Tibial artery (tissue), 4 donors: ENCODE results near the gene ABCB9.
A peak's percentile ranks its signal among the peaks of the same experiment; 100 is the strongest.

Experiments
- DNase-seq, 2 donors: peaks; one replicate each; pipeline ENCODE4 v3.0.0-alpha.2; 2019
- H3K27ac ChIP-seq, 2 donors: fragments of 200-600 bp; sonication (generic) in 1 of 2; 1 replicate in 1 of 2; 2 replicates in 1 of 2; pipeline ENCODE4 v1.5.1; 2018 to 2019; ENCODE audit warnings: mild to moderate bottlenecking in 1 of 2
- H3K27me3 ChIP-seq, 2 donors: fragments of 200-600 bp; sonication (generic) in 1 of 2; one replicate each; pipeline versions ENCODE4 v1.5.1 to v1.6.0; 2016 to 2019
- H3K36me3 ChIP-seq, 3 donors: fragments of 200-600 bp; sonication (generic) in 2 of 3; one replicate each; pipeline ENCODE4 v1.5.1; 2016 to 2019; ENCODE audit warnings: mild to moderate bottlenecking in 2 of 3
- H3K4me1 ChIP-seq, 4 donors: fragments of 200-600 bp; sonication (generic) in 2 of 4; 1 replicate in 3 of 4; 2 replicates in 1 of 4; pipeline ENCODE4 v1.5.1; 2016 to 2019
- H3K4me3 ChIP-seq, 2 donors: fragments of 200-600 bp; sonication (generic) in 1 of 2; 1 replicate in 1 of 2; 2 replicates in 1 of 2; pipeline ENCODE4 v1.5.1; 2018 to 2019; ENCODE audit warnings: mild to moderate bottlenecking in 2 of 2
- H3K9me3 ChIP-seq, 3 donors: fragments of 200-600 bp; sonication (generic) in 1 of 3; one replicate each; pipeline ENCODE4 v1.5.1; 2016 to 2019
- intact Hi-C: fragments of 100-400 bp; cut with DNase I; formaldehyde crosslinking; loops from one replicate; pipeline ENCODE4 v1.15.0; 2023; ENCODE audit warnings: low total_unique reads
- TF ChIP-seq, protein P1 (sequence below), 2 experiments: fragments of 200-600 bp in 1 of 2; fragments of 450-650 bp in 1 of 2; IDR thresholded peaks; one replicate each; pipeline ENCODE4 v1.5.1; 2017 to 2019; ENCODE audit warnings: antibody characterized with exemption in 2 of 2, mild to moderate bottlenecking in 1 of 2, moderate library complexity in 1 of 2

The ABCB9 gene

DNA sequence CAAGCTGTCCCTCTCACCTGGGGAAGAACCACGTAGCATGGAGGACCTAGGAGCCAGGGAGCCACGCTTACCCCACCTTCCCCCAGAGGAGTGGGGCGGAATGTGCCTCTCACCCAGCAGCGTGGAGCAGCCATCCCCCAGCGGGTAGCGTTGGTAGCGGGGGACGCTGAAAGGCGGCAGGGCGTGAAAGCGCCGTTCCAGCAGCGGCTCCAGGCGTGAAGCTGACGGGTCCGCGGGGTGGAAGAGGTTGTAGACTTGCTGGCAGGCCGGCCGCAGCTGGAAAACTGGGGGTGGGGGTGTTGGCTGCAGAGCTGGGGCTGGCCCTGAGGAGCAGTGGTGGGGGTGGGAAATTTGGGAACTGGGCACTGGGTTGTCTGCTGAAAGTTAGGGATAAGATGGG, 26.1 kb upstream of the ABCB9 start:
- intact Hi-C loops, result no loop called here
- no peak overlapping the region for H3K27ac ChIP-seq
- peaks cover 0 to 14% (median 0%) of the 10 kb centered on the region in 4 donors for H3K4me1 ChIP-seq
- TF ChIP-seq, protein P1, sequence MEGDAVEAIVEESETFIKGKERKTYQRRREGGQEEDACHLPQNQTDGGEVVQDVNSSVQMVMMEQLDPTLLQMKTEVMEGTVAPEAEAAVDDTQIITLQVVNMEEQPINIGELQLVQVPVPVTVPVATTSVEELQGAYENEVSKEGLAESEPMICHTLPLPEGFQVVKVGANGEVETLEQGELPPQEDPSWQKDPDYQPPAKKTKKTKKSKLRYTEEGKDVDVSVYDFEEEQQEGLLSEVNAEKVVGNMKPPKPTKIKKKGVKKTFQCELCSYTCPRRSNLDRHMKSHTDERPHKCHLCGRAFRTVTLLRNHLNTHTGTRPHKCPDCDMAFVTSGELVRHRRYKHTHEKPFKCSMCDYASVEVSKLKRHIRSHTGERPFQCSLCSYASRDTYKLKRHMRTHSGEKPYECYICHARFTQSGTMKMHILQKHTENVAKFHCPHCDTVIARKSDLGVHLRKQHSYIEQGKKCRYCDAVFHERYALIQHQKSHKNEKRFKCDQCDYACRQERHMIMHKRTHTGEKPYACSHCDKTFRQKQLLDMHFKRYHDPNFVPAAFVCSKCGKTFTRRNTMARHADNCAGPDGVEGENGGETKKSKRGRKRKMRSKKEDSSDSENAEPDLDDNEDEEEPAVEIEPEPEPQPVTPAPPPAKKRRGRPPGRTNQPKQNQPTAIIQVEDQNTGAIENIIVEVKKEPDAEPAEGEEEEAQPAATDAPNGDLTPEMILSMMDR (IDR thresholded peaks at IDR 0.05), result no peak
- no peaks in the 10 kb centered on the region for H3K27me3 ChIP-seq
- no peaks in the 10 kb centered on the region for H3K9me3 ChIP-seq
- peak in 1 of 2 donors; percentile 55 for DNase-seq
- no peak overlapping the region for H3K4me3 ChIP-seq
- peaks cover 0 to 43% (median 17%) of the 10 kb centered on the region in 3 donors for H3K36me3 ChIP-seq

DNA sequence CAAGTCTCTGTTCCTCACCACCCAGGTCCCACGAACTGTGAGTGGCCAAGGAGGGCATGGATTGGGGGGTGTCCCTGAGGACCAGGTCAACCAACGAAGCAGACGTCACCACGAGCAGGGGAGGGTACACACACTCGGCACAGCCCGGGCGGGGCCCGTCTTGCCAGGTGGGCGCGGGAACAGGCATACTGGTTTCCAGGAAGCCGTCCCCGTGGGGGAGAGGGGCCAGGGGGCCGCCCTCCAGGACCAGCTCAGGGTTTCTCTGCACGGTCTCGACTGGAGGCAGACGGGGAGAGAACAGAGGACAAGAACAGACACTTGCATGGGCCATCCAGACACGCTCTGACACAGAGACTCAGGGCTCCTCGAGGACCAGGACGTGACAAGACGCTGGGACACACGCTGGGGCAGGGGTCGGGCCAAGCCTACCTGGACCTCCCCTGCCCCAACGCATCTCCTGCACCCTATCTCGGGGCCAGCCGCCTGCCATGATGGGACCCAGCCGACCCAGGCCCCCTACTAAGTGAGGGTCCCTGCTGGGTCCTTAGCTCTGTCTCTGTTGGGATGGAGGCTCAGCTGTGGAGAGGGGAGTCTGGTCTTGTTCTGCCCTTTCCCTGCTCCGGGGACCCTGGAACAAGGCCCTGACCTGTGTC, 25.5 kb upstream of the ABCB9 start:
- H3K9me3 ChIP-seq, result no peaks in the 10 kb centered on the region
- TF ChIP-seq, protein P1 (IDR thresholded peaks at IDR 0.05), result no peak
- peaks cover 0 to 14% (median 0%) of the 10 kb centered on the region in 4 donors for H3K4me1 ChIP-seq
- no peaks in the 10 kb centered on the region for H3K27me3 ChIP-seq
- no peak overlapping the region for H3K4me3 ChIP-seq
- H3K27ac ChIP-seq, result no peak overlapping the region
- peaks cover 0 to 49% (median 23%) of the 10 kb centered on the region in 3 donors for H3K36me3 ChIP-seq
- peak in 1 of 2 donors; percentile 62 for DNase-seq
- intact Hi-C loops, result no loop called here

DNA sequence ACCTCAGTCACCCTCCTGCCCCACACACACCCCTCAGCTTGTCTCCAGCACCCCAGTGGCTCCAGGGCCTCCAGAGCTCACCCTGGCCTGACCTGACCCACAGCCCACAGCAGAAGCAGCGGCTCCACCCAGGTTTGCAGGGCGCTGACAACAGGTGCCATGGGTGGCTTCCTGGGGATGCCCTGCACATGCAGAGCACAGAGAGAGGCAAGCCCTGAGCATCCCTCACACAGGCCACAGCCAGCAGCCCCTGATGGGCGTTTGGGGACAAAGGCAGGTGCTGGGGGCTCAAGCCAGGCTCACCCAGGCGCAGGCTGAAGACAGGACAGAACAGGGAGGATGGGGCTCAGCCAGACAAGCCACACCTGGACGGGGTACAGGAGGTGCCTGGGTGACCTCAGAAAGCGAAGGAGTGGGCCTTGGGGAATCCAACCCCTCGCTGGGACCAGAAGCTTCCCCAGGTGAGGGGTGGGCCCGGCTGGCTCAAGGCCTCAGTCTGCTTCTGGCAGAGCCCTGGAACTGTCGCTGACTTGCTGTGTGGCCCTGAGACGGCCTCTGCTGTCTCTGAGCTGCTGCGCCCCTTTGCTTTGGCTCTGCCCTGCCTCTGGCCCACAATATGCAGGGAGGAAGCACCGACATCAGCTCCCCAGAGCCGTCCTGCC, 24.8 kb upstream of the ABCB9 start:
- no peaks in the 10 kb centered on the region for H3K9me3 ChIP-seq
- TF ChIP-seq, protein P1 (IDR thresholded peaks at IDR 0.05), result no peak
- peaks cover 0 to 12% (median 0%) of the 10 kb centered on the region in 4 donors for H3K4me1 ChIP-seq
- H3K36me3 ChIP-seq, result peaks cover 0 to 56% (median 24%) of the 10 kb centered on the region in 3 donors
- no peaks in the 10 kb centered on the region for H3K27me3 ChIP-seq
- no peak overlapping the region for H3K27ac ChIP-seq
- intact Hi-C loops, result no loop called here
- DNase-seq, result no peak
- no peak overlapping the region for H3K4me3 ChIP-seq

DNA sequence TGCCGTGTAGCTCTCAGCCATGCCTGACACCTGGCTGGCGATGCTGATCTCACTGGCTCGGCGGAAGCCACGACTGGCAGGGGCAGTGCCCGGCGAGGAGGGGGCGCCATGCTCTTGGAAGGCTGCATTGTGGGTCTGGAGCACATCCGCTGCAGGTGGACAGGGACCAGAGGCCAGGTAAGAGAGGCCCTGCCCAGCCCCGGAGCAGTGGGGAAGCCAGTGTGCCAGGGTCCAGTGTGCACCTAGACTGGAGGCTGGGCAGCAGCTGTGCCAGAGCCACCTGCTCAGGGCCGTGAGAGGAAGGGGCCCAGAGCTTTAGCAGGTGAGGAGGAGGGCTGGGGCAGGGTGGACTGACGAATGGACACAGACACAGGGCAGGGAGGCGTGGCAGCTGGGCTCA, 24.3 kb upstream of the ABCB9 start:
- TF ChIP-seq, protein P1 (IDR thresholded peaks at IDR 0.05), result no peak
- H3K4me1 ChIP-seq, result peaks cover 0 to 6% (median under 1%) of the 10 kb centered on the region in 4 donors
- H3K36me3 ChIP-seq, result peaks cover 0 to 61% (median 24%) of the 10 kb centered on the region in 3 donors
- no peak overlapping the region for H3K4me3 ChIP-seq
- H3K27ac ChIP-seq, result no peak overlapping the region
- H3K27me3 ChIP-seq, result no peaks in the 10 kb centered on the region
- intact Hi-C loops, result no loop called here
- no peak for DNase-seq
- H3K9me3 ChIP-seq, result no peaks in the 10 kb centered on the region

DNA sequence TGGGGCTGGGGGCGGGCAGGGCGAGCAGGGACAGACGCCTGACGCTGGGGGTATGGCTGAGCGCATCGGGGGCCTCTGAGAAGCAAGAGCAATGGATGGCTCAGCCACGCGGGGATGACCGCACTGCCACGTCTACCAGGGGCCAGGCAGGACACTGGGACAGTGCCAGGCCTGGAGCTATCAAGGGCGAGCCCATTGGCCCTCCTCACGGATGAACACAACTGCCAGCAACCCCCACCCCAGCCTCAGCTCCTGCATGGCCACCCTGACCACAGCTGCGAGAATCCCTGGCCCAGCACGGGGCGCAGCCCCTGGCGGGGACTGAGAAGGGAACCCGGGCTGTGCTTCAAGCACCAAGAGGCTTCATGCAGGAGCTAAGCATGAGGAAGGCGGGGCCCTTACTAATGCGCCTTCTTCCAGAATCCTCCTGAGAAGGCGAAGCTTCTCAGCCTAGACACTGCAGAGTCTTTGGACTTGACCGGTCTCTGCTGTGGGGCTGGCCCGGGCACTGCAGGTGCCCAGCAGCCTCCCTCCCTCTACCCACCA, 23.7 kb upstream of the ABCB9 start:
- DNase-seq, result no peak
- Histone ChIP-seq H3K9me3 (no peaks in the 10 kb centered on the region), H3K36me3 (peaks cover 0 to 61% (median 24%) of the 10 kb centered on the region in 3 donors), H3K27ac (no peak overlapping the region), H3K4me1 (peaks cover 0 to 7% (median 5%) of the 10 kb centered on the region in 4 donors), H3K27me3 (no peaks in the 10 kb centered on the region), H3K4me3 (no peak overlapping the region)
- intact Hi-C loops, result loop anchor here (10.0 kb wide), 1 partner anchor 155 kb away; no protein-coding TSS in a partner anchor
- TF ChIP-seq, protein P1 (IDR thresholded peaks at IDR 0.05), result no peak
